ENCODE measurements around the gene JDP2.

Gene JDP2

DNA sequence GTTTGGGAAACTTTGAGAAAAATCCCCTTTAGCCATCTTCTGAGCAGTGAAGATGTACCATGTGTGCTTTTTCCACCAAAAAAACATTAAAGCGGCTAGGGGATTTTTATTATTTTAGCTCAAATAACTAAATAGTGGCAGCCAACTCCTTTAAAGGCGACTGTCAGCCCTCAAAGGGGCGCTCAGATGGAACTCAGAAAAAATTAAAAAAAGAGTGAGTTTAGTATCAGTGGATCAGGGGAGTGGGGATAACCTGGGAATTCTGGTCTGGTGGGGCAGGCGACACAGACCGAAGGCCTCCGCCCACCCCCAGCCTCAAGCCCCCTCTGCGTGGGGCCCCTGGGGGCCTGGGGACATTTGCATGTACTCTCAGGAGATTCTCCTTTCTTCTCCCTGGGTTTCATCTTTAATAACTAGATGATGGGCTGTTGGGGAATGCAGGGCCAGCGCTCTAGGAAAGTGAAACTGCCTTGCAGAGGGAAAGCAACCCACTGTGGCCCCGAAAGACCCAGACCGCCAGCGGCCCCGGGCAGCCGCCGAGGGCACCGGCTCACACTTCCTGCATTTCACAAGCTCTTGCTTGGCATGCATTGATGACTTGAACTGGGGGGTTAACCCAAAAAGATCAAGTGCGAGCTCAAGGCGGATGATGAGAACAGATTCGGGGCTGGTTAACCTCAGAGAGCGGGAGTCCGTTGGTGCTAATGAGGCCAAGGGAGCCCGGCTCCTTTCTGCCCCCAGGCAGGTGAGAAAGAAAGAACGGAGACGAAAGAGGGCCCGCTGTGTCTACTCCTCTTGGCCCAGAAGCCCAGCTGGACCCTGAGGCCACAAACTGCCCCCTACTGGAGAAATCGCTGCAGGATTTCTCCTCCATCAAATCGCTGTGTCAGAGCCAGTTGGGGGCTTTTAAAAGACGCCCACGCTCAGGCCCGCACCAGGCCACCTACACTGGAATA lies 87.1 kb downstream of the JDP2 start:
- peak; percentile 18 for DNase-seq

DNA sequence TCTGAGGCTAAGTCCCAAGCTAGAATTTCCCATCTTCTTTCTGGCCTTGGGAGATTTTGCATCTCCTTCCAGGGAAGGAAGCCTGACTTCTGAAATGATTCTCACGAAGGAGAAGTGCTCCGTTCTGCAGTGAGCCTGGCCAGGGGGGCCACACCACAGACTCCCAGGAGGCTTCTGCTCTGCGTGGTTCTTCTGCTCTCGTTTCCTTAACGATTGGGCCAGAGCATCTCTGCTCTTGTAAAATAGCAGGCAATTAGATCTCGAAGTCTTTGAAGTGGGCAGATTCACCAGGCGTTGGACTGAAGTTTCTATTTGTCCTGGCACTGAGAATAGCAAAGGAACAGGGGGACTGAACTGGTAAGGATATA lies 87.8 kb downstream of the JDP2 start:
- no peak for DNase-seq

DNA sequence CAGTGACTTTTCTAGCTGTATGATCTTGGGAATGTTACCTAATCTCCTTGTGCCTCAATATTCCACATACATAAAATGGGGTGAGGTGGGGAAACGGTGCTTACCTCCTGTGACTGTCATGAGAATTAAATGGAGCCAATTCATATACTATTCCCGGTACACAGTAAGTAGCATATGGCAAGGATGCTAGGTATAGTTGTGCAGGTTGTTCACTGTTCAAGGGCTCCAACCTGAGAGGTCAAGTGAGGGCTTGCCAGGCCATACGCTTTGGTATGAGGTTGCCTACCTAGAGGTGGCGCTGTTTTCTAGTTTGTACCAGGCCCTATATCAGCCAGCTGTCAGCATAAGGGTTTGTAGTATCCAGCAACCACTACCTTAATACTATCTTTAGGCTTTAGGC lies 90.8 kb downstream of the JDP2 start:
- no peak for DNase-seq

DNA sequence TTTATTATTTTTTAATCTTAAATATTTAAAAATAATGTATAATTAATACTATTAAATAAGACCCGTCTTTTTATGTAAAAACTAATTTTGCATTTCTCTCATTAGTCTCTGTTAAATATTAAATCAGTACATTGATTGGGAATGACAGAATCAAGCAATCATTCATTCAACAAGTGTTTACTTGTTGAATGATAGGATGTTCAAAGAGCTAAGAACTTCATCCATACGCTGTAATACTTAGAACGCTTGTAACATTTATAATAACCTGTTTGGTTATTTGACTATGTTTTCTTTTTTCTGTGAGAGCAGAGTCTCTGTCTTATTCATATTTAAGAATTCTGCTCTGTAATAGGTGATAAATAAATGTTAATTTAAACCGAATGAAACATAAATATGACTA lies 91.6 kb downstream of the JDP2 start:
- DNase-seq: no peak

DNA sequence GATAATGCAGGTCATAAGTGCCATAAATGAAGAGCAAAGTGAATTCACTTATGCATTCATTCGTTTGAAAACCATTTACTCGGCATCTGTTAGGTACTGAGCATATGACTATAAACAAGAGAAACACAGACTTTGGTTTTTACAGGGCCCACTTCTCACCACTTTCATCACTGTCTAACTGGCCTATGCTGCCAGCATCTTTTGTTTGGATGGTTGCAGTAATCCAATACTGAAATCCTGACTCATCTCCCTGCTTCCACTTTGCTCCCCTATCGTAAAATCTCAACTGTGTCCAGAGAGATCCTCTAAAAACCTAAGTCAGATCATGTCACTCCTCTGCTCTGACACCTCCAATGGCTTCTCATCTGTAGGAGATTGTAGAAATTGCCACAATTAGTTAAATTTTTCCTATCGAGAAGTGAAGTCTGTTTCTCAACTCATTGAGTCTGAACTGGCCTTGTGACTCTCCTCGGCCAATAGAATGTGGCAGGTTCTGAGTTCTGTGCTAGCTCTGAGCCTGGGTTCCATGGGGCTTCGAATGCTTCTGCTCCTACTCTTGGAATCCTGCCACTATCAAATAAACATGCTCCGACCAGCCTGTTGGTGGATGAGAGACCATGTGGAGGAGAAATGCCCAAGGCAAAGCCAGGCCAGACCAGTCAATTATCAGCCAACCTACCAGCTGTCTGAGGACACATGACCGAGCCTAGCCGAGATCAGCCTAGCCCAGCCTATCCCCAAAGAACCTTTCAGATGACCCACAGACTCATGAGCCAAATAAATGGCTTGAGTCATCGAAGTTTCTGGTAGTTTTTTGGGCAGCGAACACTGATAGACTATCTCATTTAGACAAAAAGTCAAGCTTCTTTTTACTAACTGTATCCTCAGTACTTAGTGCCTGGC lies 92.3 kb downstream of the JDP2 start:
- DNase-seq: no peak

DNA sequence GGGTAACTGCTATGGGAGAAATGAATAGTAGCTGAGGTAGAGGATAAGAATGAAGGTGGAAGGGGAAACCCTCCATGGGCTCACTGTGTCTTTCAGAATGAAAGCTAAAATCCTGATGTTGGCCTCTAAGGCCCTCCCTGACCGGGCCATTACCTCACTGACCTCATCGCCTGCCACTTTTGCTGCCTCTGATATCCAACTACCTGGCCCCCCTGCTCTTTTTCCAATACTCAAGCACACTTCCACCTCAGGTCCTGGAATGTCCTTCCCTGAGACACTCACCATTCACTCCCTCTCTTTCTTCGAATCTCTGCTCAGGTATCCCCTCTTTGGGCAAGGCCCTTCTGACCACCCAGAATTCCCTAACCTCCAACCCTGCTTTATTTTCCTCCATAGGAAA lies 93.0 kb downstream of the JDP2 start:
- no peak for DNase-seq

DNA sequence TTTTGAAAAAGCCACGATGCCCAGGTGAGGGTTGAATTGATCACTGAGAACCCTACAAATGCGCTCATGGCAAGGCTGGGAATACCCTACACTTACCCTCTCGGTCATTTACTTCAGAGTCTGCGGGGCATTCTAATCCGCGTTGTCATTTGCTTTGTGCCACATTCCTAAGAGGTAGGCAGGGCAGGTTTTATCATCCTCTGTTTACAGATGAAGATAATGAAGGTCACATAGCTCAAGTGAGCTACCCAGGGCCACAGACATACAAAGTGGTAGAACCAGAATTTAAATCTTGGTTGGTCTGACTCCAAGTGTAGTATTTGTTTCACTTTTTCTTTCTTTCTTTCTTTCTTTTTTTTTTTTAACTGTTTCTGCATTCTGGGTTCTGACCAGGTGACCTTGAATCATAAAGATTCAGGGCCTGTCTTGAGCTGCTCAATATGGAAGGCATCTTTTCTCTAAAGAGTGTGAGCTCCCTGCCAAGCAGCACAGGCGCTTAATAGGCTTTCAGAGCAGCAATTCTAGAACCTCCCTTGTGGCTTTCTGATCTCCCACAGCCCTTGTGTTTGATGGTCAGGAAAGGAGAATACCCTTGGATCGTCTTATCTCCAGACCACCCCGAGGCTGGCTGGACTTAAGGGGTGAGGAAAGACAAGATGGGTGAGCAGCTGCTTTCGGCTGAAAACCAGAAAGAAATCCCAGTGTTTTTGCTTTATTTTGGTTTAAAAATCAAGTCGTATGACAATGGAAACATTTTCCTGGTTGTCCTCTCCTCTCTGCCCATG lies 93.8 kb downstream of the JDP2 start:
- no peak for DNase-seq

DNA sequence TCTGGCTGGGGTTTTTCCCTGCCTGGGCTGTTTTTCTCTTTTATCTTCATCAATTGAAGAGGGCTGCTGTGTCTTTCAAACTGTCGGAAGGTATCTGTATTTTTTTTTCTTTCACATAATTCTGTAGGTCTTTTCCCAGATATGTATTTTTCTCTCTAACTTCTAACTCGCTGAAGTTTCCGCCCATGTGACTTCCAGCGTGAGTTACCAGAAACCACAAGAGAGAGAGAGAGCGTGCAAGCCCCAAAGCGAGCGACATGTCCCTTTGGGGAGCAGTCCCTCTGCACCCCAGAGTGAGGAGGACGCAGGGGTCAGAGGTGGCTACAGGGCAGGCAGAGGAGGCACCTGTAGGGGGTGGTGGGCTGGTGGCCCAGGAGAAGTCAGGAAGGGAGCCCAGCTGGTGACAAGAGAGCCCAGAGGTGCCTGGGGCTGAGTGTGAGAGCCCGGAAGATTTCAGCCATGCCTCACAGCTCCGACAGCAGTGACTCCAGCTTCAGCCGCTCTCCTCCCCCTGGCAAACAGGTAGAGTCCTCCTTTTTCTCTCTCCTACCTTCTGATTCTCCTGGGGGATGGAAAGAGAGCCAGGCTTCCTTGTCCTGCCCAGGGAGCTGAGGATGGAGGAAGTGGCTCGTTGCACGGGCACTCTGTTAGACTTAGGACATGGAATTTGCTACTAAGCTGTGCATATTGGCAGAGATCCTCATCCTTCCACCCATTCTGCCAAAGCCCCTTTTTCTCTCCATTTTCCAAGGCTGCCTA lies 94.6 kb downstream of the JDP2 start, which contains the start of gene BATF:
TSS of gene BATF (plus strand) at position 246 of the 759 bp plus-strand sequence. CDS start at position 460, 214 bp downstream.
- no peak for DNase-seq

DNA sequence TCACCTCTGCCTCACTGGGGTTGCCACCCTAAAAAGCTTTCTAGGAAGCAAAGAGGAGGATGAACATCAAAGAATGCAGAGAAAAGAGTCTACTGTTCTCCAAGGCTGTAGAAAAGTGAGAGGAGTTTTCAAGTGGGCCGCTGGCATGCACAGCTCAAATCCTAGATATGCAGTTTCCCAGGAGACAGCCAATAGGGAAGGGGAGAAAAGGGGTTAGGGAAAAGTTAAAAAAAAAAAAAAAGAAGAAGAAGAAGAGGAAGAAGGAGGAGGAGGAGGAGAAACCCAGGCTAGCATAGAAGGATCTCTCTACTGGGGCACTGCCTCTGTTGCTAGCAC lies 95.1 kb downstream of the JDP2 start:
- DNase-seq: no peak
